ENCODE data around the gene GUCA2A. TPM values are rescaled to one million over a fixed set of nuclear protein-coding genes. Genes with fewer than 3 reads are reported as not detected.

GUCA2A gene
- total RNA-seq, 1 experiment from 2014 or later = not detected

GRCh38 chr1:42163536-42164503 is 725 bp downstream of the GUCA2A start:
- DNase-seq (ENCODE audit: low read depth) = no peak
- in situ Hi-C loops (cut with HindIII; ENCODE audit: low pct_unique_long_range_greater_than_20kb, low sequenced_read_pairs) = no loop called here

GRCh38 chr1:42163114-42163513 is 1.4 kb downstream of the GUCA2A start:
- in situ Hi-C loops (cut with HindIII; ENCODE audit: low pct_unique_long_range_greater_than_20kb, low sequenced_read_pairs) = no loop called here
- no peak for DNase-seq (ENCODE audit: low read depth)

GRCh38 chr1:42162181-42162580 is 2.4 kb downstream of the GUCA2A start:
- no peak for DNase-seq (ENCODE audit: low read depth)
- in situ Hi-C loops (cut with HindIII; ENCODE audit: low pct_unique_long_range_greater_than_20kb, low sequenced_read_pairs) = no loop called here

GRCh38 chr1:42158189-42158588 is 6.4 kb downstream of the GUCA2A start:
- DNase-seq (ENCODE audit: low read depth) = no peak
- in situ Hi-C loops (cut with HindIII; ENCODE audit: low pct_unique_long_range_greater_than_20kb, low sequenced_read_pairs) = no loop called here

GRCh38 chr1:42157667-42158066 is 6.9 kb downstream of the GUCA2A start:
- DNase-seq (ENCODE audit: low read depth) = no peak
- in situ Hi-C loops (cut with HindIII; ENCODE audit: low pct_unique_long_range_greater_than_20kb, low sequenced_read_pairs) = no loop called here

GRCh38 chr1:42155362-42155761 is 9.2 kb downstream of the GUCA2A start:
- in situ Hi-C loops (cut with HindIII; ENCODE audit: low pct_unique_long_range_greater_than_20kb, low sequenced_read_pairs) = no loop called here
- DNase-seq (ENCODE audit: low read depth) = no peak

- in situ Hi-C loops (cut with HindIII; ENCODE audit: low pct_unique_long_range_greater_than_20kb, low sequenced_read_pairs) = no loop called here
- no peak for DNase-seq (ENCODE audit: low read depth)
Measured at GRCh38 chr1:42154685-42155084, 9.9 kb downstream of the GUCA2A start.

GRCh38 chr1:42153624-42154023 is 10.9 kb downstream of the GUCA2A start:
- in situ Hi-C loops (cut with HindIII; ENCODE audit: low pct_unique_long_range_greater_than_20kb, low sequenced_read_pairs) = no loop called here
- no peak for DNase-seq (ENCODE audit: low read depth)

GRCh38 chr1:42152907-42153600 is 11.5 kb downstream of the GUCA2A start, which contains the start of gene GUCA2B:
Gene GUCA2B (plus strand): TSS chr1:42153410. CDS start chr1:42153451, 41 bp downstream.
- in situ Hi-C loops (cut with HindIII; ENCODE audit: low pct_unique_long_range_greater_than_20kb, low sequenced_read_pairs) = no loop called here
- DNase-seq (ENCODE audit: low read depth) = no peak

GRCh38 chr1:42152119-42152518 is 12.4 kb downstream of the GUCA2A start:
- DNase-seq (ENCODE audit: low read depth) = no peak
- in situ Hi-C loops (cut with HindIII; ENCODE audit: low pct_unique_long_range_greater_than_20kb, low sequenced_read_pairs) = no loop called here

GRCh38 chr1:42150651-42151050 is 13.9 kb downstream of the GUCA2A start:
- no peak for DNase-seq (ENCODE audit: low read depth)
- in situ Hi-C loops (cut with HindIII; ENCODE audit: low pct_unique_long_range_greater_than_20kb, low sequenced_read_pairs) = no loop called here

- DNase-seq (ENCODE audit: low read depth) = no peak
- in situ Hi-C loops (cut with HindIII; ENCODE audit: low pct_unique_long_range_greater_than_20kb, low sequenced_read_pairs) = no loop called here
Measured at GRCh38 chr1:42148166-42148565, 16.4 kb downstream of the GUCA2A start.

GRCh38 chr1:42146626-42147320 is 17.8 kb downstream of the GUCA2A start:
- DNase-seq (ENCODE audit: low read depth) = peak; percentile 33
- in situ Hi-C loops (cut with HindIII; ENCODE audit: low pct_unique_long_range_greater_than_20kb, low sequenced_read_pairs) = no loop called here

GRCh38 chr1:42145764-42146625 is 18.6 kb downstream of the GUCA2A start:
- in situ Hi-C loops (cut with HindIII; ENCODE audit: low pct_unique_long_range_greater_than_20kb, low sequenced_read_pairs) = no loop called here
- DNase-seq (ENCODE audit: low read depth) = no peak

- in situ Hi-C loops (cut with HindIII; ENCODE audit: low pct_unique_long_range_greater_than_20kb, low sequenced_read_pairs) = no loop called here
- DNase-seq (ENCODE audit: low read depth) = no peak
Measured at GRCh38 chr1:42145389-42145716, 19.2 kb downstream of the GUCA2A start.

GRCh38 chr1:42144711-42145388 is 19.7 kb downstream of the GUCA2A start:
- no peak for DNase-seq (ENCODE audit: low read depth)
- in situ Hi-C loops (cut with HindIII; ENCODE audit: low pct_unique_long_range_greater_than_20kb, low sequenced_read_pairs) = no loop called here

- in situ Hi-C loops (cut with HindIII; ENCODE audit: low pct_unique_long_range_greater_than_20kb, low sequenced_read_pairs) = no loop called here
- DNase-seq (ENCODE audit: low read depth) = no peak
Measured at GRCh38 chr1:42143896-42144710, 20.4 kb downstream of the GUCA2A start.
